Fibroblast of mammary gland (primary cell): ENCODE results near the gene OSBPL10.

Experiments used
- DNase-seq: peaks from one replicate; pipeline ENCODE4 v3.0.0-alpha.2; 2010; ENCODE audit warnings: low read depth
- H3K4me3 ChIP-seq: 2 replicates; pipeline ENCODE4 v1.5.1; 2011; ENCODE audit warnings: low read depth, mild to moderate bottlenecking, low read length, moderate library complexity; ENCODE audit not compliant: control insufficient read depth
- TF ChIP-seq, protein P1 (sequence below): conservative IDR thresholded peaks from 2 replicates; pipeline ENCODE4 v1.5.1; 2011; ENCODE audit warnings: low read depth, low read length, inconsistent platforms; ENCODE audit not compliant: control insufficient read depth, insufficient read depth

The OSBPL10 gene

DNA sequence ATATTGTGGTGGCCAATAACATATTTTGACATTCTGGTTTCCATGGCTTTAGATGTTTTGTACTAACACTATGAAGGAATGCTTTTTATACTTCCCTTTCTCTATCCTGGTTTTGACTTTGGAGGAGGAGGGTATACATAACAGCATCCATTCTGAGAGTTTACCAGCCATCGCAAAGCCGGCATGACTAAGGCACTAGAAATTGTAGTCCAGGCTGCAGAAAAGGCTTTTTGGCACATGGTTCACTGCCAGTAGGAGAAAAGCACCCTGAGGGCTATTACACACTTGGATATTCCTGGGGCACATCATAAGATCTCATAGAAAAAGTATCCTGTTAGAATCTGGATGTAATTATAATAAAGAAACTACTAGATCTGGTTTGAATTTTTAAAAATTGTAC lies 346.6 kb downstream of the OSBPL10 start:
- TF ChIP-seq, protein P1, sequence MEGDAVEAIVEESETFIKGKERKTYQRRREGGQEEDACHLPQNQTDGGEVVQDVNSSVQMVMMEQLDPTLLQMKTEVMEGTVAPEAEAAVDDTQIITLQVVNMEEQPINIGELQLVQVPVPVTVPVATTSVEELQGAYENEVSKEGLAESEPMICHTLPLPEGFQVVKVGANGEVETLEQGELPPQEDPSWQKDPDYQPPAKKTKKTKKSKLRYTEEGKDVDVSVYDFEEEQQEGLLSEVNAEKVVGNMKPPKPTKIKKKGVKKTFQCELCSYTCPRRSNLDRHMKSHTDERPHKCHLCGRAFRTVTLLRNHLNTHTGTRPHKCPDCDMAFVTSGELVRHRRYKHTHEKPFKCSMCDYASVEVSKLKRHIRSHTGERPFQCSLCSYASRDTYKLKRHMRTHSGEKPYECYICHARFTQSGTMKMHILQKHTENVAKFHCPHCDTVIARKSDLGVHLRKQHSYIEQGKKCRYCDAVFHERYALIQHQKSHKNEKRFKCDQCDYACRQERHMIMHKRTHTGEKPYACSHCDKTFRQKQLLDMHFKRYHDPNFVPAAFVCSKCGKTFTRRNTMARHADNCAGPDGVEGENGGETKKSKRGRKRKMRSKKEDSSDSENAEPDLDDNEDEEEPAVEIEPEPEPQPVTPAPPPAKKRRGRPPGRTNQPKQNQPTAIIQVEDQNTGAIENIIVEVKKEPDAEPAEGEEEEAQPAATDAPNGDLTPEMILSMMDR: no peak
- no peak overlapping the region for H3K4me3 ChIP-seq
- DNase-seq: peak; percentile 49

DNA sequence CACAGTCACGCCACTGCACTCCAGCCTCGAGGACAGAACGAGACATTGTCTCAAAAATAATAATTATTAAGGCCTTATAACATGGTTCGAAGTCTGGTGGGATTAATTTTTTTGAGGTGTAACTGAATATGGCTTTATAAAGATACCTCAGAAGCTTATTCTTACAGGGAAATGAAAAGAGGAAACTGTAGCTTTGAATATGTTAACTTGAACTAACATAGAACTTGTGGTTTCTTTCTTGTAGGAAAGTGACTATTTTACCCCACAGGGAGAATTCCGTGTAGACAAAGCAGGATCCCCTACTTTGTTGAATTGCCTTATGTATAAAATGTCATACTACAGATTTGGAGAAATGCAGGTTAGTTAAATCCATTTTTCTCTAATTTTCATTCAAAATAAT lies 352.0 kb downstream of the OSBPL10 start:
- no peak overlapping the region for H3K4me3 ChIP-seq
- TF ChIP-seq, protein P1: no peak
- no peak for DNase-seq

DNA sequence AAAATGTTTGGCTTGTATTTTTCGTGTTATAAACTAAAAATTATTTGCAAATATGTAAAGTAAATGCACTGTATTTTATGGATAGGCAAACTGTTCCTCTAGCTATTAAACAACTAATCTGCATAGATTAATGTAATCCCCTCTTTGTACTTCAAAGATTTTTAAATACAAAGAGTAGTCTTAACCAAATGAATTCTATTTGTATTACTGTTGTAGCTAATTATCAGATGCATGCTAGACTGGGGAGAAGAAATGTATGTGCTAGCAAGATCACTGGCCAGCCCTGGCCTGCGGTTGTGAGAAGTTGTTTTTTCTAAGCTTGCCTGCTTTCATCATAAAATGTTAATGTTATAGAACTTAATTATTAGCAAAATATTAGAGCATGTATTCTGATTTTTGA lies 355.7 kb downstream of the OSBPL10 start:
- DNase-seq: no peak

DNA sequence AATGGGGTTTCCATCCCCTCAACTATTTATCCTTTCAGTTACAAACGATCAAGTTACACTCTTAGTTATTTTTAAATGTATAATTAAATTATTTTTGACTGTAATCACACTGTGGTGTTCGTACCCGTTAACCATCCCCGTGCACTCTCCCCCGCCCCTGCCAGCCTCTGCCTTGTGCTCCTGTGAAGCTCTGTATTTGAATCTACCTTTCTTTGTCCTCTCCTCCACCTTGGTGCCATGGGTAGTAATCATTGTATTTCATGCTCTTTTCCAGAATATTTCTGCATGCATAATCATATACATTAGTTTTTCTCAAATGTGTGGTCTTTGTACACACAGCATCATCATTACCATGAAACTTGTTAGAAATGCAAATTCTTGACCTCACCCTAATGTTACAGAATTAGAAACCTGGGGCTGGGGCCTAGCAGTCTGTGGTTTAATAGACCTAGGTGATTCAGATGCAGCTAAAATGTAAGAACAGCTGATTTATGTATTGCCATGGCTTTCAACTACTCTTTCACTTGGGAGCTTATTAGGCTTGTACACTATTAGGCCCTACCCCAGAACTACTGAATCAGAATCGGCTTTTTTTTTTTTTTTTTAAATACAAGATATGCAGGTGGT lies 356.9 kb downstream of the OSBPL10 start:
- DNase-seq: no peak
- TF ChIP-seq, protein P1: no peak
- H3K4me3 ChIP-seq: no peak overlapping the region

More for the DNA sequence above, 355.7 kb downstream of the OSBPL10 start:
- TF ChIP-seq, protein P1: no peak
- no peak overlapping the region for H3K4me3 ChIP-seq

DNA sequence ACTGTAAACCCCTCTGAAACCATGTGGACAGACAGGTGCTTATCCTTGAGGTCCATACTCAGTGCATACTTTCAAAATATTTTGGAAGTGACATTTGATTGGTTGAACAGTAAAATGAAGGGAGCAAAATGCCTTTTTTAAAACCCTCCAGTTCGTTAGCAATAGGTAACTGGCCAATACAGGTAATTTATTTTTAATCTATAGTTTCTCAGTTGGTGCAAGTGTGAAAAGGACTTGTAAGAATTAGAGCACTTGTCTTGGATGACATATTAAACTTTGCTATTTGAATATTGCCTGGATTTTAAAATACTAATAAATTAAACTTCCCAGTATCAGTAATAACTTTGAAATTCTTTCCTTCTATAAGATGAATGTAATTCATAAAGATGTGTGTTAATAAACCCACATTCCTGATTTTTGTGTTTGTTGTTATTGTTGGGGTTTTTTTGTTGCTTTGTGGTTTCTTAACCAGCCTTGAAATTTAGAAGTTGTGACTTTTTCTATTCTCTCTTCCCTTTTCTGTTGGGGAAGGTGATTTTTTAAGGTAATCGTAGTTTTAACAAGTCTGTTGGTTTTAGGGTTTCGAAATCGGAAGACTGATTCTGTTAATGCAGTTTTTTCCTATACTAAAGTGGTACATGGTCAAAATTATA lies 358.3 kb downstream of the OSBPL10 start:
- TF ChIP-seq, protein P1: no peak
- H3K4me3 ChIP-seq: no peak overlapping the region
- DNase-seq: no peak

DNA sequence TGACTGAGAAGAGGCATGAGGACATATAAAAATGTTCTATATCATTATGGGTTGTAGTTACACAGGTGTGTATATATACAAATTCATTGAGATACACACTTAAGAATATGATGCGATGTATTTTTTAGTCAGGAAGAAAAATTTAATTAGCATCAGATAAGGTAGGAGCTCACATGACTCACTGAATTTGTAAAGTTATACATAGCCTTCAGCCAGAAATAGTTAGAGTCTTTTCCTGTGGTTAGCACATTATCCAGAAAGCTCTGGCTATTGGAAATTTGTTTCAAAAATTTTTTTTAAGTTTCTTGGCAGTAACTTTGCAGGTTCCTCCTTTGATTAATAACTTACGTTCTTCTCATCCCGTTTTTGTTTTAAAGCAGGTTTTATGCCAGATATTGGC lies 359.7 kb downstream of the OSBPL10 start:
- TF ChIP-seq, protein P1: no peak
- no peak for DNase-seq
- no peak overlapping the region for H3K4me3 ChIP-seq

DNA sequence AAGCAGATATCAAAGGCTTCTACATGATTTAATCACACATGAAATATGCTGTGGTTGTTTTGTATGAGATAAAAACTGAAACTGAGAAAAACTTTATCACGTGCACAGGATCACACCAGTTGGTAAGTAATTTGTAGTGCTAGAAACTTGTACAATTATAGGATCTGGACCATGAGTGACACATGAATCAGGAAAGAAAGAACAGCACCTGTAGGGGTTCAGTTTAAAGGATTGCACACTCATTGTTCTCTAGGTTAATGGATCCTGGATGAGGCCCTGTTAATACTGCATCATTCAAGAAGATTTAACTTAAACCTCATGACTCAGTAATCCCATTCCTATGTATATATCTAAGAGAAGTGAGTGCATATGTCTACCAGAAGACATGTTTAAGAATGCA lies 360.4 kb downstream of the OSBPL10 start:
- peak; percentile 25 for DNase-seq
- TF ChIP-seq, protein P1: no peak

More for the DNA sequence above, 360.4 kb downstream of the OSBPL10 start:
- H3K4me3 ChIP-seq: no peak overlapping the region
